ENCODE results near the gene PACSIN2. TPM values are rescaled to one million over a fixed set of nuclear protein-coding genes. Genes with fewer than 3 reads are reported as not detected.

PACSIN2 gene
- total and polyA plus RNA-seq, 2 of the 13 experiments (the other 11 are each of a cell fraction or from before 2014, with no cell fraction given), result 54.1 to 68.8 TPM

- TF ChIP-seq ZNF670 (CRISPR knock-in tag; IDR thresholded peaks at IDR 0.05; ENCODE audit: borderline replicate concordance) (peak; percentile 86; the same call in 1 of the 2 replicates), AHR (CRISPR knock-in tag; IDR thresholded peaks at IDR 0.05) (peak; percentile 81; the same call in 1 of the 2 replicates), MIER3 (CRISPR knock-in tag; IDR thresholded peaks at IDR 0.05; ENCODE audit: borderline replicate concordance) (peak; percentile 23; the same call in 1 of the 2 replicates), ZNF546 (CRISPR knock-in tag; conservative IDR thresholded peaks at IDR 0.05) (peak; percentile 97), TFDP2 (CRISPR knock-in tag; IDR thresholded peaks at IDR 0.05) (peak; percentile 97), GLI4 (CRISPR knock-in tag; IDR thresholded peaks at IDR 0.05; ENCODE audit: borderline replicate concordance) (peak; percentile 91; the same call in 1 of the 2 replicates), ZNF737 (CRISPR knock-in tag; IDR thresholded peaks at IDR 0.05; ENCODE audit: borderline replicate concordance) (no peak), ZNF564 (CRISPR knock-in tag; IDR thresholded peaks at IDR 0.05) (peak; percentile 93), ZNF839 (CRISPR knock-in tag; IDR thresholded peaks at IDR 0.05; ENCODE audit: borderline replicate concordance) (no peak), RXRA (CRISPR knock-in tag; IDR thresholded peaks at IDR 0.05) (peak; percentile 50; the same call in 1 of the 2 replicates), NR2C2 (CRISPR knock-in tag; IDR thresholded peaks at IDR 0.05; ENCODE audit: borderline replicate concordance) (peak; percentile 77), HNRNPK (IDR thresholded peaks at IDR 0.05; ENCODE audit: low read depth, low read length, poor library complexity, severe bottlenecking) (peak; percentile 66), ZHX1 (CRISPR knock-in tag; IDR thresholded peaks at IDR 0.05; ENCODE audit: low read depth) (peak; percentile 89; the same call in 1 of the 2 replicates), ZSCAN25 (CRISPR knock-in tag; IDR thresholded peaks at IDR 0.05) (peak; percentile 72), PLSCR1 (CRISPR knock-in tag; IDR thresholded peaks at IDR 0.05; ENCODE audit: borderline replicate concordance) (peak; percentile 48; the same call in 1 of the 2 replicates), TGIF2 (CRISPR knock-in tag; IDR thresholded peaks at IDR 0.05) (peak; percentile 62; the same call in 1 of the 2 replicates), ZFP90 (CRISPR knock-in tag; IDR thresholded peaks at IDR 0.05; ENCODE audit: borderline replicate concordance) (peak; percentile 93; the same call in 1 of the 2 replicates), ZNF747 (CRISPR knock-in tag; IDR thresholded peaks at IDR 0.05; ENCODE audit: borderline replicate concordance) (peak; percentile 85; the same call in 1 of the 2 replicates), HOXA3 (CRISPR knock-in tag; IDR thresholded peaks at IDR 0.05) (peak; percentile 90), IRF2 (CRISPR knock-in tag; IDR thresholded peaks at IDR 0.05) (0 out of 2 replicates have a peak, but pooled peaks have one; percentile 18), ISL2 (CRISPR knock-in tag; IDR thresholded peaks at IDR 0.05) (no peak), ZNF883 (CRISPR knock-in tag; IDR thresholded peaks at IDR 0.05; ENCODE audit: not compliant biosample characterization) (peak; percentile 94), XRCC5 (optimal IDR thresholded peaks at IDR 0.05; ENCODE audit: low read length) (no peak), KDM5B (CRISPR knock-in tag; IDR thresholded peaks at IDR 0.05; ENCODE audit: borderline replicate concordance) (peak; percentile 97), ZC3H13 (CRISPR knock-in tag; IDR thresholded peaks at IDR 0.05) (peak; percentile 96)
Observed at GRCh38 chr22:42856865-42857704, 157.9 kb downstream of the PACSIN2 start, which contains the start of gene ARFGAP3 (continued).
